ENCODE data around the gene TEN1.

DNA sequence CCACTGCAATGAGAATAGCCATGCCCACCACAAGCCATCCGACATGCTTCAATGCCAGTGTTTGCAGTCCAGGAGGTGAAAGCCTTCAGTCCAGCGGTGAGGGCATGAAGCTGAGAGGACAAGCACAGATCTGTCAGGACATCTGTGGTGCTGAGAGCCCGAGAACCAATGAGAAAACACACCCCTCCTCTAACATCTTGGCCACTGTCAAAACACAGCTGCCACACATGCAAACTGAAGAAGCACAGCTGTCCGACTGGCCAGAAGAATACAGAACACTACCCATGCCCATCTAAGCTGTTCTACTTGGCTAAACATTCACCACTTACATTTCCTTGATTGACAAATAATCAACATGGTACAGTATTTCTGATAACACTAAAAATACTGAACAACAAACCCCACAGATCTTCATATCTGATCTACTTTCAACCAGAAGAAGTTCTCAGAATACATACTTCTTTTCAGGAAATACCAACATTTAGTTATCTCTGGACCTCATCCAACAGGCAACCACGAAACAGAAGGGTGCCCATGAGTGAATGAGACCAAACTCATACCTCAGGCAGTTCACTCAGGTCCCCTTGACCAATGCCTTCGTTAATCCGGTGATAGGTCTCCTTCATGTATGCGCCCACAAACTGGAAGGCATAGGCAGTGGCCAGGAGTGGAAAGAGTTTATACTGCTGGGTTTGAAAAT is 28.0 kb upstream of the TEN1 start:
- TF ChIP-seq POLR2AphosphoS5 (IDR thresholded peaks at IDR 0.05; ENCODE audit: low read depth, low read length) (no peak), POLR2A (IDR thresholded peaks at IDR 0.05; ENCODE audit: low read depth, low read length) (no peak)

All from GM12892 (cell line).